ENCODE data around the gene ST8SIA5. TPM values are rescaled to one million over a fixed set of nuclear protein-coding genes. Genes with fewer than 3 reads are reported as not detected.

Gene ST8SIA5
- polyA plus RNA-seq, 1 of the 3 experiments (the other 2 are of a cell fraction), result 0.08 TPM

GRCh38 chr18:46712406-46712805 is 44.4 kb downstream of the ST8SIA5 start:
- no peak for TF ChIP-seq CHD2 (IDR thresholded peaks at IDR 0.05; ENCODE audit: low read length, partially characterized antibody)
- TF ChIP-seq SIN3A (IDR thresholded peaks at IDR 0.05; ENCODE audit: borderline replicate concordance, low read depth, low read length), result no peak
- no peak for TF ChIP-seq NRF1 (IDR thresholded peaks at IDR 0.05; ENCODE audit: low read depth, low read length)
- TF ChIP-seq FOXJ3 (CRISPR knock-in tag; IDR thresholded peaks at IDR 0.05), result no peak
- no peak for TF ChIP-seq PBX3 (IDR thresholded peaks at IDR 0.05)
- no peak for TF ChIP-seq ZBTB33 (IDR thresholded peaks at IDR 0.05; ENCODE audit: borderline replicate concordance, low read depth)
- no peak for TF ChIP-seq FOSL2 (IDR thresholded peaks at IDR 0.05; ENCODE audit: borderline replicate concordance, low read depth)
- no peak for TF ChIP-seq GABPA (IDR thresholded peaks at IDR 0.05; ENCODE audit: low read depth)
- TF ChIP-seq FOXM1 (IDR thresholded peaks at IDR 0.05; ENCODE audit: low read depth), result no peak
- TF ChIP-seq TAF1 (IDR thresholded peaks at IDR 0.05; ENCODE audit: borderline replicate concordance, low read depth, low read length), result no peak
- TF ChIP-seq NFIC (IDR thresholded peaks at IDR 0.05; ENCODE audit: borderline replicate concordance), result no peak
- no peak for TF ChIP-seq USF2 (IDR thresholded peaks at IDR 0.05; ENCODE audit: borderline replicate concordance, low read depth, low read length)
- CTCF ChIA-PET, result interaction anchor here (2.7 kb wide), 1 partner anchor 13 kb away, joined by 9 read pairs; no protein-coding TSS in a partner anchor
- POLR2A ChIA-PET, result no interaction called here
- peaks cover 0 to 16% of the 10 kb centered on the region in 2 experiments; a peak in 1 of 4 replicates for H3K4me1 ChIP-seq (ENCODE audit: control insufficient read depth in 1 of 2, insufficient read depth in 2 of 2, low read depth in 1 of 2, low read length in 1 of 2)
- DNase-seq, result no peak
- 11% methylated on average over 5 of the region's 5 CpGs for WGBS (ENCODE audit: low lambda C conversion rate)
- H3K4me3 ChIP-seq (ENCODE audit: low read depth in 2 of 2, low read length in 1 of 2), result no peak overlapping the region
- H3K4me2 ChIP-seq, result no peak overlapping the region
- no peak overlapping the region for H2AFZ ChIP-seq (ENCODE audit: low read depth)
- H3K27ac ChIP-seq (ENCODE audit: low read depth in 2 of 2, low read length in 1 of 2), result no peak overlapping the region
- no peaks in the 10 kb centered on the region; the same call in 1 of the 2 replicates for H3K27me3 ChIP-seq (ENCODE audit: insufficient read depth)
- H4K20me1 ChIP-seq (ENCODE audit: insufficient read depth), result no peaks in the 10 kb centered on the region
- no peaks in the 10 kb centered on the region for H3K9me3 ChIP-seq
- H3F3A ChIP-seq (replicated peaks; ENCODE audit: insufficient read depth), result no peaks in the 10 kb centered on the region
- H3K36me3 ChIP-seq (replicated peaks in 1 of 2; ENCODE audit: control insufficient read depth in 1 of 2, insufficient read depth in 2 of 2, low read length in 1 of 2), result no peaks in the 10 kb centered on the region
- H3K9ac ChIP-seq, result no peak overlapping the region
- no peaks in the 10 kb centered on the region for H3K79me2 ChIP-seq (ENCODE audit: insufficient read depth)
- no peaks in the 10 kb centered on the region for H3K9me2 ChIP-seq

- no peak overlapping the region for H3K4me2 ChIP-seq
- TF ChIP-seq IRF3 (IDR thresholded peaks at IDR 0.05; ENCODE audit: low read depth, low read length) (no peak), GATA2 (CRISPR knock-in tag; IDR thresholded peaks at IDR 0.05) (0 out of 2 replicates have a peak, but pooled peaks have one; percentile 15)
Observed at GRCh38 chr18:46711444-46711863, 45.4 kb downstream of the ST8SIA5 start.

More at GRCh38 chr18:46711444-46711863, 45.4 kb downstream of the ST8SIA5 start:
- H2AFZ ChIP-seq (ENCODE audit: low read depth), result no peak overlapping the region
- no peak overlapping the region for H3K4me3 ChIP-seq (ENCODE audit: low read depth in 2 of 2, low read length in 1 of 2)
- peaks cover 0 to 20% of the 10 kb centered on the region in 2 experiments; a peak in 1 of 4 replicates for H3K4me1 ChIP-seq (ENCODE audit: control insufficient read depth in 1 of 2, insufficient read depth in 2 of 2, low read depth in 1 of 2, low read length in 1 of 2)
- H3K9me3 ChIP-seq, result no peaks in the 10 kb centered on the region
- no peaks in the 10 kb centered on the region for H3K79me2 ChIP-seq (ENCODE audit: insufficient read depth)
- H3F3A ChIP-seq (replicated peaks; ENCODE audit: insufficient read depth), result no peaks in the 10 kb centered on the region
- ChIA-PET POLR2A (no interaction called here), CTCF (interaction anchor here (1.2 to 2.7 kb wide), 2 partner anchors 12 to 53 kb away, joined by 3 to 9 read pairs; no protein-coding TSS in a partner anchor)
- 44% methylated on average over 7 of the region's 11 CpGs for WGBS (ENCODE audit: low lambda C conversion rate)
- no peaks in the 10 kb centered on the region for H3K36me3 ChIP-seq (replicated peaks in 1 of 2; ENCODE audit: control insufficient read depth in 1 of 2, insufficient read depth in 2 of 2, low read length in 1 of 2)
- no peaks in the 10 kb centered on the region; the same call in 1 of the 2 replicates for H3K27me3 ChIP-seq (ENCODE audit: insufficient read depth)
- DNase-seq, result peak; percentile 37
- H3K9ac ChIP-seq, result no peak overlapping the region
- H3K27ac ChIP-seq (ENCODE audit: low read depth in 2 of 2, low read length in 1 of 2), result no peak overlapping the region; a peak in 1 of 4 replicates
- H3K9me2 ChIP-seq, result no peaks in the 10 kb centered on the region
- no peaks in the 10 kb centered on the region for H4K20me1 ChIP-seq (ENCODE audit: insufficient read depth)

Measured in SK-N-SH (cell line).